Neuronal stem cell (in vitro differentiated cells): ENCODE measurements around the gene FPGS.
A peak's percentile ranks its signal among the peaks of the same experiment; 100 is the strongest.

Experiments used
- DNase-seq: peaks from one replicate; pipeline ENCODE4 v3.0.0-alpha.2; 2013; ENCODE audit warnings: low spot score
- H2AFZ ChIP-seq: one replicate; pipeline ENCODE4 v1.6.1; 2013; ENCODE audit warnings: mild to moderate bottlenecking, low read length, inconsistent platforms
- H2AK5ac ChIP-seq: 2 replicates; pipeline ENCODE4 v1.6.1; 2013; ENCODE audit warnings: low read depth, mild to moderate bottlenecking, inconsistent platforms, low read length, moderate library complexity, mixed read lengths
- H2BK120ac ChIP-seq: 2 replicates; pipeline ENCODE4 v1.6.1; 2013; ENCODE audit warnings: low read depth, mild to moderate bottlenecking, inconsistent platforms, low read length, moderate library complexity, mixed read lengths
- H2BK12ac ChIP-seq: one replicate; pipeline ENCODE4 v1.6.1; 2013; ENCODE audit warnings: low read length, inconsistent platforms
- H2BK15ac ChIP-seq: 2 replicates; pipeline ENCODE4 v1.6.1; 2013; ENCODE audit warnings: mild to moderate bottlenecking, low read length, inconsistent platforms, mixed read lengths
- H2BK5ac ChIP-seq: one replicate; pipeline ENCODE4 v1.6.1; 2013; ENCODE audit warnings: inconsistent platforms, mild to moderate bottlenecking, low read length, moderate library complexity
- H3K14ac ChIP-seq: one replicate; pipeline ENCODE4 v1.6.1; 2013; ENCODE audit warnings: low read length, inconsistent platforms
- H3K18ac ChIP-seq: 2 replicates; pipeline ENCODE4 v1.6.1; 2013; ENCODE audit warnings: low read length, inconsistent platforms
- H3K23ac ChIP-seq: 2 replicates; pipeline ENCODE4 v1.6.1; 2013; ENCODE audit warnings: low read depth, mild to moderate bottlenecking, mixed read lengths, low read length, inconsistent platforms; ENCODE audit not compliant: poor library complexity
- H3K27ac ChIP-seq: replicated peaks from 3 replicates; pipeline ENCODE4 v1.5.1; 2013; ENCODE audit warnings: low read length, inconsistent platforms
- H3K27me3 ChIP-seq, 3 experiments: 2 replicates each; pipeline ENCODE4 v1.6.1; 2013; ENCODE audit warnings: low read length in 3 of 3, mild to moderate bottlenecking in 2 of 3, inconsistent platforms in 1 of 3, low read depth in 1 of 3, mixed read lengths in 1 of 3, moderate library complexity in 1 of 3; ENCODE audit not compliant: control insufficient read depth in 3 of 3, insufficient read depth in 3 of 3
- H3K36me3 ChIP-seq, 2 donors: replicated peaks in 1 of 2; 2 replicates each; pipeline ENCODE4 v1.6.1; 2013; ENCODE audit warnings: low read length in 2 of 2; ENCODE audit not compliant: control insufficient read depth in 2 of 2, insufficient read depth in 2 of 2
- H3K4ac ChIP-seq: 2 replicates; pipeline ENCODE4 v1.6.1; 2013; ENCODE audit warnings: inconsistent platforms, mild to moderate bottlenecking, low read length, moderate library complexity
- H3K4me1 ChIP-seq, 2 donors: 1 replicate in 1 of 2; 2 replicates in 1 of 2; pipeline ENCODE4 v1.6.1; 2013; ENCODE audit warnings: low read length in 2 of 2, low read depth in 1 of 2; ENCODE audit not compliant: control insufficient read depth in 2 of 2, insufficient read depth in 1 of 2
- H3K4me2 ChIP-seq: one replicate; pipeline ENCODE4 v1.6.1; 2013; ENCODE audit warnings: mild to moderate bottlenecking, low read length, inconsistent platforms; ENCODE audit not compliant: insufficient read depth, poor library complexity, severe bottlenecking
- H3K4me3 ChIP-seq, 2 donors: 2 replicates each; pipeline ENCODE4 v1.5.1; 2013; ENCODE audit warnings: low read length in 2 of 2, mild to moderate bottlenecking in 2 of 2, inconsistent platforms in 1 of 2, moderate library complexity in 1 of 2
- H3K79me1 ChIP-seq: one replicate; pipeline ENCODE4 v1.6.1; 2013; ENCODE audit warnings: low read depth, mild to moderate bottlenecking, inconsistent platforms, low read length, moderate library complexity
- H3K9ac ChIP-seq: one replicate; pipeline ENCODE4 v1.6.1; 2013; ENCODE audit warnings: mild to moderate bottlenecking, low read depth, low read length, inconsistent platforms; ENCODE audit not compliant: poor library complexity
- H3K9me3 ChIP-seq, 2 donors: replicated peaks in 1 of 2; 2 replicates each; pipeline versions ENCODE3 to v1.6.1; 2013; ENCODE audit warnings: low read length in 2 of 2, mild to moderate bottlenecking in 2 of 2, inconsistent platforms in 1 of 2, low read depth in 1 of 2, mixed read lengths in 1 of 2, moderate library complexity in 1 of 2; ENCODE audit not compliant: control insufficient read depth in 2 of 2, insufficient read depth in 1 of 2
- H4K8ac ChIP-seq: one replicate; pipeline ENCODE4 v1.6.1; 2013; ENCODE audit warnings: low read depth, mild to moderate bottlenecking, inconsistent platforms, low read length, moderate library complexity
- H4K91ac ChIP-seq: one replicate; pipeline ENCODE4 v1.6.1; 2013; ENCODE audit warnings: low read length, low read depth, mild to moderate bottlenecking, inconsistent platforms; ENCODE audit not compliant: poor library complexity
- WGBS, 2 donors: extraction: QIAGEN DNeasy Blood & Tissue Kit; methylation state at CpG; one replicate each; pipeline ENCODE4 v1.1.7; 2013; ENCODE audit warnings: missing lambda C conversion rate in 2 of 2, mixed read lengths in 1 of 2; ENCODE audit not compliant: insufficient read length in 2 of 2, insufficient replicate concordance in 1 of 2; ENCODE audit errors: extremely low coverage in 2 of 2; 5-methylcytosine and 5-hydroxymethylcytosine counted together

The FPGS gene

DNA sequence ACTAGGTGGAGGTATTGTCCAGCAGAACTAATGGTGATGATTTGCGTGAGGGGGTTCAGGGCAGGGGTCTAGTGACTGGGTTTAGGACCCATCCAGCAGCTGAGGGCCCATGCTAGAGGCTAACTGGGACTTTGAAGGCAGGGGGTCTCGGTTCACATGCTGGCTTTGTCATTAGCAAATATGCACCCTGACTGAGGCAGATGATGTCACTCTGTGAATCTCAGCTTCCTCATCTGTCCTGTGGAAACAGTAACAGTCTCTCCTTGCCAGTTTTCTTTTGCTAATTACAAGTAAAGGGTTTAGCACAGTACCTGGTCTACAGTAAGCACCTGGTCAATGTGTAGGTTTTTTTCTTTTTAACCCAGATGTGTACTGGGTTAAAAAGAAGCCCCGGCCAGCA, 29.4 kb upstream of the FPGS start:
- H3K23ac ChIP-seq = no peak overlapping the region
- WGBS, 2 donors = no CpG with 5 or more reads among the region's 3 CpGs
- no peaks in the 10 kb centered on the region for H3K9me3 ChIP-seq
- no peak for DNase-seq
- no peak overlapping the region for H2AK5ac ChIP-seq
- H3K36me3 ChIP-seq = no peaks in the 10 kb centered on the region
- no peak overlapping the region for H3K18ac ChIP-seq
- no peak overlapping the region for H3K4me2 ChIP-seq
- H3K27me3 ChIP-seq = peaks cover 0 to 10% (median 0%) of the 10 kb centered on the region in 3 experiments
- no peak overlapping the region for H2BK15ac ChIP-seq
- H3K4me3 ChIP-seq = no peak overlapping the region
- H3K9ac ChIP-seq = no peak overlapping the region
- no peak overlapping the region for H2BK5ac ChIP-seq
- no peak overlapping the region for H3K4ac ChIP-seq
- no peak overlapping the region for H2AFZ ChIP-seq
- no peak overlapping the region for H4K8ac ChIP-seq
- H2BK12ac ChIP-seq = no peak overlapping the region
- H3K14ac ChIP-seq = no peak overlapping the region
- no peak overlapping the region for H3K27ac ChIP-seq
- H2BK120ac ChIP-seq = no peak overlapping the region
- H4K91ac ChIP-seq = no peak overlapping the region
- no peaks in the 10 kb centered on the region for H3K79me1 ChIP-seq
- peaks cover 14 to 19% of the 10 kb centered on the region in 2 donors for H3K4me1 ChIP-seq

GRCh38 chr9:127773981-127774380, 28.7 kb upstream of the FPGS start:
- Histone ChIP-seq H3K36me3 (no peaks in the 10 kb centered on the region), H3K9me3 (no peaks in the 10 kb centered on the region), H3K27ac (no peak overlapping the region), H2BK5ac (no peak overlapping the region), H3K4ac (no peak overlapping the region), H2AFZ (no peak overlapping the region), H2AK5ac (peak overlapping the region; percentile 60), H4K91ac (no peak overlapping the region), H3K18ac (peak overlapping the region; percentile 35), H3K27me3 (peaks cover 0 to 11% (median 0%) of the 10 kb centered on the region in 3 experiments), H2BK120ac (no peak overlapping the region), H3K4me3 (no peak overlapping the region), H2BK15ac (no peak overlapping the region), H3K9ac (no peak overlapping the region), H3K14ac (peak overlapping the region; percentile 84), H3K79me1 (no peaks in the 10 kb centered on the region), H2BK12ac (no peak overlapping the region), H4K8ac (no peak overlapping the region), H3K4me2 (no peak overlapping the region), H3K23ac (peak overlapping the region; percentile 49), H3K4me1 (peaks cover 14 to 21% of the 10 kb centered on the region in 2 donors)
- DNase-seq = no peak
- no CpG with 5 or more reads among the region's 10 CpGs for WGBS, 2 donors

DNA sequence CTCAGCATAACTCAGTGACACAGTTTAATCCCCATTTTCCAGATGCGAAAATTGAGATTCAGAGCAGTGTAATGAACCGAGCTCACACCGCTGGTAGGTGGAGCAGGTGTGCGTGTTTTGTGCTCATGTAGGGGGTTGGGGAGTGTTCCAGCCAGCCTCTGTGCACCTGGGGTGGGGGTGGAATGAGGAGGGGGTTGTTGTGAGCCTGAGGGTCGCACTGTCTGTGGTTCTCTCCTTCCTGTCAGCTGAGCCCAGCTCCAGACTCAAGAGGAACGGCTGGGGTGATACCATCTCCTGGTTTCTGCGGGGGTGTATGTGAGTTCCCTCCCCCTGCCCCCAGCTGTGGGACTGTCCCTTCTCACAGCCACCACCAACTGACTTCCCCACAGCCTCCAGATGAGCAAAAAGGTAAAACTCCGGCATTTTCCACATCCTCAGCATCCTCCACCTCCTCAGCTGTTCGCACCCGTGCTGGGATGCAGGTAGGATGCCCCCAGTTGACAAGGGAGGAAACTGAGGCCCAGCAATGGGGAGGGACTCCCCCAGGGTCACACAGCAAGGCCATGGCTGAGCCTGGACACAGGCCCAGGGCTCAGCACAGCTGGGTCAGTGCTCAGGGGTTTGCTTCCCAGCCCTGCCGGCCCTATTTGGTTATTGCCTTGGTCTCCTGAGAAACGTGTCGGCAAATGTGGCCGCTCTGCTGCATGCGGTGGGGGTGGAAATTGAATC, 26.3 kb upstream of the FPGS start:
- DNase-seq = no peak
- H3K9ac ChIP-seq = peak overlapping the region; percentile 75
- H2AFZ ChIP-seq = peak overlapping the region; percentile 70
- no peak overlapping the region for H4K8ac ChIP-seq
- H3K14ac ChIP-seq = peak overlapping the region; percentile 85
- H3K79me1 ChIP-seq = no peaks in the 10 kb centered on the region
- peaks cover 13 to 17% of the 10 kb centered on the region in 2 donors for H3K4me1 ChIP-seq
- peak overlapping the region; percentile 40 for H2BK15ac ChIP-seq
- no peak overlapping the region for H2BK12ac ChIP-seq
- peak overlapping the region; percentile 89 for H3K18ac ChIP-seq
- peak overlapping the region; percentile 43 for H2BK5ac ChIP-seq
- peak overlapping the region; percentile 47 for H2BK120ac ChIP-seq
- peak overlapping the region; percentile 68 for H2AK5ac ChIP-seq
- H4K91ac ChIP-seq = peak overlapping the region; percentile 22
- no peaks in the 10 kb centered on the region for H3K9me3 ChIP-seq
- H3K27ac ChIP-seq = no peak overlapping the region
- H3K27me3 ChIP-seq = peaks cover 0 to 14% (median 0%) of the 10 kb centered on the region in 3 experiments
- H3K4me2 ChIP-seq = no peak overlapping the region
- H3K36me3 ChIP-seq = no peaks in the 10 kb centered on the region
- WGBS, 2 donors = no CpG with 5 or more reads among the region's 15 CpGs
- no peak overlapping the region for H3K4me3 ChIP-seq
- peak overlapping the region; percentile 47 for H3K23ac ChIP-seq
- no peak overlapping the region for H3K4ac ChIP-seq

DNA sequence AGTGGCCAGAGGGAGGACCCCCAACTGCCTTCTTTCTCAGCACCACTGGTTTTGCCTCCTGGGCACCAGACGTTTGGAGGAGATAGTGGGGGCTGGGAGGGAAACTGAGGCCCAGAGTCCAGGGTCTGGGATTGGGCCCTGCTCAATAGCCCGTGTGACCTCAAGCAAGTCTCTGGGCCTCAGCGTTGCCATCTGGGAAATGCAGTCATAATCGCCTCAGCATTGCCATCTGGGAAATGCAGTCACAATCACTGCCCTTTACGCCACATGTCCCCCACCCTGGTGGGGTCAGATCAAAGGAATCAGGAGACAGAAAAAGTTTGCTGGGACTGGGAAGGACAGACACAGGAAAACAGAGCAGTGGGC, 25.8 kb upstream of the FPGS start:
- H4K91ac ChIP-seq = peak overlapping the region; percentile 22
- DNase-seq = no peak
- WGBS, 2 donors = no CpG with 5 or more reads among the region's 5 CpGs

More for the DNA sequence above, 25.8 kb upstream of the FPGS start:
- no peak overlapping the region for H3K4me3 ChIP-seq
- H3K4me1 ChIP-seq = peaks cover 10 to 15% of the 10 kb centered on the region in 2 donors
- H3K4me2 ChIP-seq = no peak overlapping the region
- H3K14ac ChIP-seq = peak overlapping the region; percentile 85
- no peak overlapping the region for H2BK5ac ChIP-seq
- peaks cover 0 to 18% (median 0%) of the 10 kb centered on the region in 3 experiments for H3K27me3 ChIP-seq
- no peak overlapping the region for H2BK120ac ChIP-seq
- no peak overlapping the region for H3K23ac ChIP-seq
- H3K36me3 ChIP-seq = no peaks in the 10 kb centered on the region
- H3K9ac ChIP-seq = no peak overlapping the region
- H3K9me3 ChIP-seq = no peaks in the 10 kb centered on the region
- H3K18ac ChIP-seq = no peak overlapping the region
- H3K79me1 ChIP-seq = no peaks in the 10 kb centered on the region
- H2BK12ac ChIP-seq = no peak overlapping the region
- no peak overlapping the region for H2AK5ac ChIP-seq
- H4K8ac ChIP-seq = no peak overlapping the region
- no peak overlapping the region for H3K4ac ChIP-seq
- peak overlapping the region; percentile 40 for H2BK15ac ChIP-seq
- no peak overlapping the region for H3K27ac ChIP-seq
- H2AFZ ChIP-seq = peak overlapping the region; percentile 70
